CD1c-positive myeloid dendritic cell (primary cell): ENCODE data around the gene INHBA.

ENCODE experiments used
- DNase-seq: peaks from one replicate; pipeline ENCODE4 v3.0.0-alpha.2; 2016; ENCODE audit errors: extremely low spot score

INHBA gene

DNA sequence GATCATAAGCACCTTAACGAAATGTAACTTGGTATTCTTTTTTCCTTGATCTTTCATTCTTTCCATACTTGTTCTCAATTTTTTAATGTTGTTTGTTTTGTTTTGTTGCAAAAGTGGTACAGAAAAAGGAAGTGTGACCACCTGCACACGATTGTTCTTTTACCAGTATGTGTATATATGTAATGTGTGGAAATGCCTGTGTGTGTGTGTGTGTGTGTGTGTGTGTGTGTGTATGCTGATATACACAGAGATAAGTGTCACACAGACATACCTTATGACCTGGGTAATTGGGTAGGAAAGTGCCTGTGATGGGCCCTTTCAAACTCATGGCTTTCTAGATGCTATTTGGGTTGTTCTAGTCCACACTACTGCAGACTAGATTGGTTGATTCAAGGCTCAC lies 14.0 kb downstream of the INHBA start:
- DNase-seq = no peak

DNA sequence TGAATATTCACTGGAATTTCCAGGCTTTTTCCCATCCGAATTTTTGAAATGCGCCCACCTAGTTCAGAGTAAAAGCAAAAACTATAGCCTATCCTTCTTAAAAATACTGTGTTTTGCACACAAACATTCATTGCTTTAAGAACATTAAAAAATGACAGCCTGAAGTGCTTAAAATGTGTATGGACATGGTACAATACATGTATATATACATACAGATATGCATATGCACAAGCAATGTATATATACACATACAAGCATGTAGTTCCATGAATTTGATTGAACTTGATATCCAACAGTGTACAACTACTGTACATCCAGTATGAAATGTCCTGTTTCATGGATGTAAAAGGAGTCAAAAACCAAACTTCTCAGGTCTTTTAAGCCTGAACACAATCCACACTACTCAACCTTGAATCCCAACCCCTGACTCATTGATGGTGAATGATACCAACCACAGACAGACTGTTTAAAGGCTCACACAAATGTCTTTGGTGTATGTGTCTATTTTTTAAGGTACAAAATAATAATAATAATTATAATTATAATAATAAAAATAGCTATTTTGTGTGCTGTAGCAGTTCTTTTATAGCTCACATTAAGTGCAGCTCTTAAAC lies 14.8 kb downstream of the INHBA start:
- DNase-seq = no peak

DNA sequence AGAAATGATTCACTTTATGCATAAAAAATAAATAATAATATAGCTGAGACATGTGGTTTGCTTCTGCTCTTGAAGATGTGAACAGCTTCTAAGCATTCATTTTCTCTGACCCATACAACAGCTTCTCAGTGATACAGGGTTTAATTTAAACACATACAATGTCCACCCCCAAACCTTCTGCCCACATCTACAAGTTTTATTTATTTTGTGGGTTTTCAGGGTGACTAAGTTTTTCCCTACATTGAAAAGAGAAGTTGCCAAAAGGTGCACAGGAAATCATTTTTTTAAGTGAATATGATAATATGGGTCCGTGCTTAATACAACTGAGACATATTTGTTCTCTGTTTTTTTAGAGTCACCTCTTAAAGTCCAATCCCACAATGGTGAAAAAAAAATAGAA lies 17.2 kb downstream of the INHBA start:
- no peak for DNase-seq

DNA sequence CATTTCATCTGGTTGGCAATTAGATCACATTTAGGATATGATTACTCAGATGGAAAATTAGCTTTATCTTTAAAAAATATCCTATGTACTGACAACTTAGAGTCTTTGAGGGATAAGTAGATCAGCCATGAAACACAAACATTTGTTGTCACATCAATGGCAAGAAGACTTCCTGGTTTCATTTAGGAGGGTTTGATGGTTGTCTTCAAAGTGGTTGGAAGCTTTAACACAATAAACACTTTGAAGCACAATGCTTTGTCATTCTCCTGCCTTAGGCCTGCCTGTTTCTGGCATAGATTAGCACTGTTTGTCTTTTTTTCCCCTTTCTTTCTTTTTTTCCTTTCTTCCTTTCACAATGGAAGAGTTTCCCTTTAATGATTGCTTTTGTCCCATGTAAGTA lies 20.5 kb downstream of the INHBA start:
- DNase-seq = no peak

DNA sequence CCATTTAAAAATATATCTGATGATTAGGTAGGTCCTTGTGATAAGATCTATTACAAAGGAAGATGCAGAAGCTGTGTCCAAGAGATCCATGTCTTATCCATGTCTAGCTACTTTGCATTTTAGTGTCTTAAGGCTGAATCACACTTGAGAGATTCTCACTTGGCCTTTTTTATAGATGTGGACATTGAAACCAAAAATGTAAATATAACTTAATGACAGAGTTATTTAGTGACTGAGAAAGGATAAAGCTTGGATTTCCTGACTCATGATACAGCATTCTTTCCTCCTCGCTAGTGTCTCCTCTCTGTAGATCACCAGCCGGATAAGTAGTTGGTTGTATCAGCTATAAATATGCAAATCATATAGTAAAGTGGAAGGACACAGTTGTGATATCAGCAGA lies 23.3 kb downstream of the INHBA start:
- no peak for DNase-seq

DNA sequence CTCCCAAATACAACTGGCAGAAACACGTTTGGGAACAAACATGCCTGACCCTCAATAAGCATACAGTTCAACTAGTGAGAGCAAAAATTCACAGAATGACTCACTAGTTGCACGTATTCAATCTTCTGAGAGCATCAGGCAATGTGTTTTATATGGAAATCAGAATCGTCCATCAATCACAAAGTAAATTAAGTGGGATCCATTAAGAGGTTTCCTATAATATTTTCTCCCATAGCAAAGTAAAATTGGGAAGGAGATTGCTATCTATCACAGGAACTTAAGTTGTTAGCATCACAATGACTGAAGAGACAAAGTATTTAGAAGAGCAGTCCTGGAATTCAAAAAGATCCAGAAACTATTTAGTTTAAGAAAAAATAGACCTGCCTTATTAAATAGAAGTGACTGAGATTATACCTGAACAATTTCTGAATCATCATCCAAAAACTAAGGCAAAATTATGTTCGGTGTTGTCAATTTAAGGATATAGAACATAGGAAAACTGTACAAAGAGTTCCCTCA lies 28.3 kb downstream of the INHBA start:
- DNase-seq = no peak

DNA sequence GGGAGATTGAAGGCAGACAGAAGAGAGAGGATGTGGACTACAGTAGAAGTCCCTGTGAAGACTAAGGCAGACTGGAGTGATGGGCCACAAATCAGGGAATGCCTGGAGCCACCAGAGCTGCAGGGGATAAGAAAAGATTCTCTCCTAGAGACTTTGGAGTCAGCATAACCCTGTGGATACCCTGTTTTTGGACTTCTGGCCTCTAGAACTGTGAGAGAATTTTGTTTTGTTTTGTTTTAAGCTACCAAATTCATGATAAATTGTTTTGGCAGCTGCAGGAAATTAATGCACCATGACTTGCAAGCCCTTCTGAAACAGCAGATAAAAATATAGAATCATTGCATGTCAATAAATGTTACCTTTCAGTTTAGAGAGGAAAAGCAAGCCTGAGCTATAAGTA lies 41.3 kb downstream of the INHBA start:
- no peak for DNase-seq

DNA sequence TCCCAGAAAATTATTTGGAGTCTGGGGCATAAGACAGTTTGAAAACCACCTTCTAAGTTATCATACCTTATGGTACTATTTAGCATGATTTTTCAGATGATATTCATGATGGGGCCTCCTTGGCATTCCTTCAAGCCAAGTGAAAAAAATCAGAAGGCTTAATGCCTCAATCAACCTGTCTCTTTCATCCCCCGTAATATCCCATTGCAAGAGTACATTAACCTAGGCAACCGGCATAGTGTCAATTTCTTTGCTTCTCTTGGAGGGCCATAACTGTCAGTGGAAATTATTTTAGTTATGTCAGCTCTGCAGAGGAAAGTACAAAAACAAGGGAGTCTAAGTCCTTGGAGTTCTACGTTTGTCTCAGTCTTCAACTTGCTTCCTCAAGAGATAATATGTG lies 43.4 kb downstream of the INHBA start:
- no peak for DNase-seq

DNA sequence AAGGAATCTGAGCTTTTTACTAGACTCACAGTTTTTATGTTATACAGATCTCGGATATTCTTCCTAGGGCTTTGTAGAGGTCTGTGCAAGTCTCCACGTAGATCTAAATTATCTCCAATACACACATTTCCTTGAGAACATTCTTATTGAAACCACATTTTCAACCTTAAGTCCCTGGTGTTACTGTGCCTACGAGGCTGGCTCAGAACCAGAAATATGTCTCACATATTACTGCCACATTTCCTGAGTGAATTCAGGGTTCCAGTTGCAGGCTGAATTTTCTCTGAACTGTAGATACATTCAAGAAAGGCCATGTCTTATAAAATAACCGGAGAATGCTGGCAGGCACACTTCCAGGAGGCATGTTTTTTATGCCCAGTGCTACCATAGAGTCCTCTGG lies 46.5 kb downstream of the INHBA start:
- no peak for DNase-seq

DNA sequence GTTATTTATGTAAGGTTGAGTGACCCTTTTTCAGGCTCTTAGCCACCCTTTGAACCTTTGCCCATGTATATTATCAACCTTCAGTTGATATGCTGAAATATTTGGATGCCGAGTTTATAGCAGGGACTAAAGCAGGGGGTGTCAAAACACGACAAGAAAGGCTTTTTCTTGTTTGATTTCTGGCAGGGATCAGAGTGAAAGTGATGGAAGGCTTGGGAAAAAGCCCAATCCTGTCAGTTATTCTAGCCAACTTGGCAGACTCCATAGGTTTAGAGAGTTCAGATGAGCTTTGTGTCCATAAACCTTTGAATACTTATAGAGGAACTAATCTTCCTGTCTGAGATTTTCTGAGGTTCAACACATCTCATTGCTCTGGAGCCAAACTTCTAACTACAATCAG lies 47.5 kb downstream of the INHBA start:
- no peak for DNase-seq

DNA sequence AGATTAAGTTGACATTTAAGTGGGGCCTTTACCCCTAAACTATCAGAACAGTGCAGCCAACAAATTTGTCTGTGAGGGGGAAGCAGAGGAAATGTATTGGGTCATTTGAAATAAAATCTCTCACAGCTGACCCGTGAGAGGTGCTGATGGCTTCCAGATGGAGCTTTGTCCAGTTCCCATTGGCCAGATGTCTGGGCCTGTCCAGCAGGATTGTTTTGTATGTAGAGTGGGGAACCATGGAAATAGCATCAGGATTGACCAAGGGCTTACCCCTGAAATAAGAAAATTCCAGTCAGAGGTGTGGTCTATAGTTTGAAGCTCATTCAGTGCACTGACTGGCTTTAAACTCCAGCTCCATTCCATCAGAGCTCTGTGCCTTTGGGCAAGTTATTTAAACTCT lies 50.6 kb downstream of the INHBA start:
- no peak for DNase-seq

DNA sequence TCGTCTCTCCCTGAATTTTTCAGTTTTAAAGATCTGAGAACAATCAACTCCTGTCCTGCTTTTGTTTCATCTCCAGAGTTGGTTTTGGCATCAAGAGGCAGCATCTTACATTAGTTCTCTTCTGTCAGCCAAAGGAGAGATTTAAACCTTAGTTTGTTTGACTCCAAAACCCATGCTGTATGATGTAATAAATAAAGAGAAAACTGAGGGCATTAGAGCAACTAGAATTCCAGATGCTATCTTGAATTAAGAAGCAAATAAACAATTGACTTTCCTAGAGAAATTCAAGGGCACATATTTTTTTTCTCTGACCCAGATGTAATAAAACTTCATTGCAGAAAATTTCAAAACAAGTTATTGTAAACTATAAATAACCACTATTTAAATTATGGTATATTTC lies 54.4 kb downstream of the INHBA start:
- DNase-seq = no peak

DNA sequence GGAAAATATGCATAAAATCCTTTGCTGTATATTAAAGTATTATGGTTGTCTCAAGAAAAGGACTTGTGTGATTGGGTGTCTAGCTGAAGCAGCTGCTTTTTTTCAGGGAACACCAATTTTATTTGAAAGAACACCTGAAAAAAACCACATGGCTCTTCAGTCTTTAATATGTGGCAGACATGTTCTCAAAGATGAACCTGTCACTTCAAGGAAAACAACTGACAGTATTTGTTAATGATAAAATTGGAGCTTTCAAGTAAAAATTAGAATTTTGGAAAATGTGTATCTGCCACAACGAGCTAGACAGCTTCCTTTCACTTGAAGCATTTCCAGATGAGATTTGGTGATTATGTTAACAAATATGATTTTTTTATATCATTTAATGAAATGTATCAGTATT lies 59.3 kb downstream of the INHBA start:
- no peak for DNase-seq

DNA sequence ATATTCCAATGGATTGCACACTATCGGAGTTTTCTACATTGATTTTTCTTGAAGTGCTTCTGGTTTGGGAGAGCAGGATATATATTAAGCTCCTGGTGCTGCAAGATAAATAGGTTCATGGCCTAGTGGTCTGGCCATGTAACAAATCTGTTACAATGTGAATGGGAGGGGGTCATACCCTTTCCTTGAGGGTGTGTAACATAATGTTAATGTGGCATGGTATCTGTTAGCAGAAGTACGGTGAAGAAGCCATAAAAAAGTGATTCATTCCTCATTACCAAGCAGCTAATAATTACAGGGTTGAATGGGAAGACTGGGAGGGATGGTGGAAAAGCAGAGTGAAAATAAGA lies 61.2 kb downstream of the INHBA start:
- DNase-seq = no peak

DNA sequence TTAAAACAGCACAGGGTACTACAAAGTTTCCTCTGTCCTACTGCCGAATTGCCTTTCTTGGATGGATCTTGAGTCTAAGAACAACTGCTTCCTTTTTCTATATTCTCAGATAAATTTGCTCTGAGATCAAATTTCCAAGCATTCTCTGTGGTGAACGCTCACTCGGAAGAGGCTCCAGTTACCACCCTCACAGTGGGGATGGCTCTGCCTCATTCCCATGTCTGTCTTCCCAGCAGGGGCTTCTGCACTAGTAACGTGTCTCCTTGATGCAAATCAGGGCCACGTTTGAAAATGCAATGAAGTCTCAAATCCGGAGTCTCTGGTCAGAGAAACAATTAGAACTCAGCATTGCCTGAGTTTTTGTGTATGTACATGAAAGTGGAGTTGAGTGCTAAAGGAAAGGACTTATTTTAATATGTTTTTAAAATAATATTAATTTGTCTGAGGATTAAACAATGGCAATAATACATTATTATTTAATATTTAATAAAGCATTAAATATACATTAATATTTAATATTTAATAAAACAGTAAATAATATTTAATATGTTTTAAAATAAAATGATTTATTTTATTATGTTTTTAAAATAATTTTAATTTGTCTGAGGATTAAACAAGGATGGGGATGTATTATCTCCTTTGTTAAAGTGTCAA lies 61.8 kb downstream of the INHBA start:
- no peak for DNase-seq

DNA sequence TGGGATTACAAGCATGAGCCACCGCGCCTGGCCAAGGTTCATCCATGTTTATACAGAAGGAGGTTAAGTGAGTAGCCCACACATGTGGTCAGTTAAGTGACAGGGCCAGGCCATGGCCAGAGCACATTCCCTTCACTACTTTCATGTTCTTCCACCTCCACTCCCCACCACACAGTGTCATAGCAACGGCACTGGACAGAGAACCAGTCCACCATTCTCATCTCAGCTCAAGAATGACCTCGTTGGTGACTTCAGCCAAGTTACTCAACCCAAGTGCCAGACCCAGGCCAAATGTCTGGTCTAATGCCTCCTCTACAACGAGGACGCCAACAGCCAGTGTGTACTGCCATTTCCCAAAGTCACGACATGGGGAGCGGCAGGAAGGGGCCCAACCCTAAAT lies 62.4 kb downstream of the INHBA start:
- DNase-seq = no peak

DNA sequence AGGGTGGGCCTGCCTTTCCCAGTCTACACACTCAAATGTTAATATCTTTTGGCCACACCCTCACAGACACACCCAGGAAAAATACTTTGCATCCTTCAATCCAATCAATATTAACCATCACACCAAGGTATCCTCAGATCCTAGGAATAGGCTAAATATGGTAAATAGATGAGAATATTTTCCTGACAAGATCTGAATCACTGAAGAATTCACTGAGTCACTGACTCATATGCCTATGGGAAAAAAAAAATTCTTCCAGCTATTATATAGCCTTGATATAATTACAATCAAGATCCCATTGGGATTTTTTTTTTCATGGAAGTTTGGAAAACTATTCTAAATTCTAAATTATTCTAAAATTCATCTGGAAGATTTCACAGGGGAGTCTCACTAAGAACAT lies 65.8 kb downstream of the INHBA start:
- no peak for DNase-seq
